CD4-positive, alpha-beta T cell (primary cell): Measurements from ENCODE around the gene ZNG1C. TPM values are rescaled to one million over a fixed set of nuclear protein-coding genes. Genes with fewer than 3 reads are reported as not detected.
"Not testable (repeated sequence)": the region's sequence is repeated elsewhere in the genome, so short reads cannot be mapped to it uniquely, and the experiment has no call there.

Source experiments
- ATAC-seq: fragments of 200-7000 bp; cut with Tn5 transposase; one replicate; pipeline ENCODE4 v1.10.0; 2022; ENCODE audit warnings: mild to moderate bottlenecking; ENCODE audit not compliant: poor library complexity
- CTCF ChIA-PET: fragments of 350-600 bp; sonication (Branson Sonifier 250); formaldehyde crosslinking; loops from one replicate; lab custom pipeline; 2021; ENCODE audit warnings: antibody characterized with exemption, inconsistent platforms; lab: Charles Lee
- POLR2A ChIA-PET: fragments of 350-600 bp; sonication (Branson Sonifier 250); formaldehyde crosslinking; loops from one replicate; lab custom pipeline; 2021; ENCODE audit warnings: antibody characterized with exemption, inconsistent platforms; lab: Charles Lee
- DNase-seq, 14 experiments: peaks; one replicate each; pipeline ENCODE4 v3.0.0-alpha.2; 2013 to 2020; ENCODE audit warnings: mixed read lengths in 2 of 14
- H3K27ac ChIP-seq, 2 donors: one replicate each; pipeline versions ENCODE4 v1.5.1 to v1.7.0; 2013; ENCODE audit warnings: low read length in 2 of 2, low read depth in 1 of 2, mild to moderate bottlenecking in 1 of 2
- H3K27me3 ChIP-seq, 2 experiments: 1 replicate in 1 of 2; 2 replicates in 1 of 2; pipeline versions ENCODE4 v1.6.1 to v1.7.0; 2013; ENCODE audit warnings: low read length in 2 of 2, control low read depth in 1 of 2, mild to moderate bottlenecking in 1 of 2, moderate library complexity in 1 of 2; ENCODE audit not compliant: insufficient read depth in 2 of 2, control insufficient read depth in 1 of 2
- H3K36me3 ChIP-seq: one replicate; pipeline ENCODE4 v1.6.1; 2013; ENCODE audit warnings: low read length, control low read depth; ENCODE audit not compliant: insufficient read depth
- H3K4me1 ChIP-seq: one replicate; pipeline ENCODE4 v1.6.1; 2013; ENCODE audit warnings: low read length, control low read depth; ENCODE audit not compliant: insufficient read depth
- H3K4me3 ChIP-seq: one replicate; pipeline ENCODE4 v1.5.1; 2013; ENCODE audit warnings: mild to moderate bottlenecking, low read length, moderate library complexity
- H3K9me3 ChIP-seq, 2 experiments: 1 replicate in 1 of 2; 2 replicates in 1 of 2; pipeline versions ENCODE4 v1.6.1 to v1.7.0; 2013; ENCODE audit warnings: low read length in 2 of 2, mild to moderate bottlenecking in 2 of 2, control low read depth in 1 of 2, moderate library complexity in 1 of 2; ENCODE audit not compliant: control insufficient read depth in 1 of 2, insufficient read depth in 1 of 2
- H3K27ac Mint-ChIP-seq: one replicate; pipeline ENCODE4 v1.8.0; 2020; ENCODE audit warnings: mixed read lengths
- H3K27me3 Mint-ChIP-seq: one replicate; pipeline ENCODE4 v1.8.0; 2021; ENCODE audit warnings: mixed read lengths
- H3K36me3 Mint-ChIP-seq: one replicate; pipeline ENCODE4 v1.8.0; 2021; ENCODE audit warnings: low read depth, mixed read lengths
- H3K4me1 Mint-ChIP-seq: one replicate; pipeline ENCODE4 v1.8.0; 2021; ENCODE audit warnings: low read depth, mixed read lengths
- H3K4me3 Mint-ChIP-seq: one replicate; pipeline ENCODE4 v1.8.0; 2020; ENCODE audit warnings: mild to moderate bottlenecking, mixed read lengths
- H3K9me3 Mint-ChIP-seq: one replicate; pipeline ENCODE4 v1.8.0; 2020; ENCODE audit warnings: mixed read lengths
- intact Hi-C, 2 experiments: fragments of 100-400 bp; cut with DNase I in 1 of 2; cut with micrococcal nuclease in 1 of 2; formaldehyde crosslinking; loops; one replicate each; pipeline versions ENCODE4 v1.15.1 to v1.9.0; 2023 to 2025; cut with DNase I, micrococcal nuclease
- total RNA-seq, 174 experiments: library from RNA in 2 of 174; stranded (reverse) in 2 of 174; gene quantifications; one replicate each; pipeline ENCODE4 v1.2.3 and lab custom pipeline; 2021 to 2026

ZNG1C gene
- total RNA-seq, 2 experiments from 2014 or later, result 27.6 to 29.7 TPM

DNA sequence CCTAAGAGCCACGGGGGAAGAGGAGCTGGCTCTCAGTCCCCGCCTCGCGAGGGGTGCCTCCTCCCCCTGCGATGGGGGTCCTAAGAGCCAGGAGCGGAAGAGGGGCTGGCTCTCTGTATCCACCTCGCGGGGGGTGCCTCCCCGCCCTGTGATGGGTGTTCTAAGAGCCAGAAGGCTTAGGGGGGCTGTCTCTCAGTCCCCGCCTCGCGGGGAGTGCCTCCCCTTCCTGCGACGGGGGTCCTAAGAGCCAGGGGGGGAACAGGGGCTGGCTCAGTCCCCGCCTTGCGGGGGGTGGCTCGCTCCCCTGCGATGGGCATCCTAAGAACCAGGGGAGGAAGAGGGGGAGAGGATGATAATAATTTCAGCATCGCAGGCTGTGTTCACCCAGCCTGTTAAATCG lies 82.7 kb downstream of the ZNG1C start:
- POLR2A ChIA-PET, H3K9me3 ChIP-seq, H3K4me3 Mint-ChIP-seq, H3K27ac Mint-ChIP-seq, intact Hi-C loops, ATAC-seq, H3K36me3 Mint-ChIP-seq, H3K4me1 Mint-ChIP-seq, H3K27me3 Mint-ChIP-seq, H3K27me3 ChIP-seq, H3K36me3 ChIP-seq, H3K4me3 ChIP-seq, H3K4me1 ChIP-seq, CTCF ChIA-PET, H3K9me3 Mint-ChIP-seq, H3K27ac ChIP-seq, DNase-seq: not testable (repeated sequence)

- H3K27me3 Mint-ChIP-seq, H3K27ac Mint-ChIP-seq, DNase-seq, H3K4me1 Mint-ChIP-seq, intact Hi-C loops, POLR2A ChIA-PET, ATAC-seq, CTCF ChIA-PET, H3K4me3 ChIP-seq, H3K4me3 Mint-ChIP-seq, H3K36me3 ChIP-seq, H3K27me3 ChIP-seq, H3K9me3 Mint-ChIP-seq, H3K9me3 ChIP-seq, H3K36me3 Mint-ChIP-seq, H3K4me1 ChIP-seq, H3K27ac ChIP-seq: not testable (repeated sequence)
These were observed 87.3 kb downstream of the ZNG1C start for GRCh38 chr9:68329106-68329505.

DNA sequence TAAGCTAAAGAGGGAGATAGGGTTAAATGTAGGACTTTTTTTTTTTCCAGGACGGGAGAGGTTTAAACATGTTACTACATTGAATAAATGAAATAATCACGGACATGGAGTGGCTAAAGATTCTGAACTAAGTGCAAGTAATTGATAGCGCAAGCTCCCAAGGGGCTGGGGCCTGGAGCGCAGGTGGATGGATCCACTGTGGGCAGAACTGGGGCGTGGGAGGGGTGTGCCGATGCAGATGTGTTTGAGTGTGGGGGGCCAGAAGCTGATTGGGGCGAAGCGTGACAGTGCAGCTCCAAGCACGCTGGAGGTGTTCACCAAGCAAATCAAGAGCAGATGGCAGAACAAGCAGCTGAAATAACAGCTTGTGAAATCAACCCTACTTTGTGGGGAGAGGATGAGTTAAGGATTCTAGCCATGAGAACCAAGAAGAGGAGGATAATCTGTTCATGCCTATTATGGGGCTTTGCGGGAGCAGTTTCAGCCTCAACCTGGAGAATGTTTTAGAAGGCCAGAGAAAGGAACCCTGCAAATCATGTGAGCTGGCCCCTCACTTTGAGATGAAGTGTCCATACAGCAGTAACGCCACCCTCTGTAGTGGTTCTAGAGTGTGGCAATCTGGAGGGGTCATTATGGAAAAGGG lies 88.9 kb downstream of the ZNG1C start:
- H3K27ac ChIP-seq, H3K27me3 Mint-ChIP-seq, CTCF ChIA-PET, ATAC-seq, H3K9me3 ChIP-seq, H3K9me3 Mint-ChIP-seq, H3K27ac Mint-ChIP-seq, intact Hi-C loops, POLR2A ChIA-PET, H3K36me3 ChIP-seq, H3K27me3 ChIP-seq, H3K36me3 Mint-ChIP-seq, H3K4me3 Mint-ChIP-seq, H3K4me1 Mint-ChIP-seq, H3K4me3 ChIP-seq, DNase-seq, H3K4me1 ChIP-seq: not testable (repeated sequence)

DNA sequence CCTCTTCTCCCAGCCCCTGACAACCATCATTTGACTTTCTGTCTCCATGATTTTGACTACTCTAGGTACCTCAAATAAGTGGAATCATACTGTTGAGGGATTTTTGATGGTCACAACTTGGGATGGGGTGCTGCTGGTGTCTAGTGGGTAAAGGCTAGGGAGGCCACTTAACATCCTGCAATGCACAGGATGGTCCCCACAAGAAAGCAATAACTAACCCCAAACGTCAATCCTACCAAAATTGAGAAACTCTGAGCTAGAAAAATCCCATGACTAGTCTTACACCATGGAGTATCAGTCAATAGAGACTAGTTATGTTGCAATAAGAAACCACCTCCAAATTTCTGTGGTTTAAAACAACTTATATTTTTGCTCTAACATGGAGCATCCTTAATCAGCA lies 90.3 kb downstream of the ZNG1C start:
- H3K4me1 Mint-ChIP-seq, ATAC-seq, H3K27ac Mint-ChIP-seq, H3K36me3 Mint-ChIP-seq, H3K4me3 ChIP-seq, H3K9me3 ChIP-seq, intact Hi-C loops, H3K36me3 ChIP-seq, H3K4me1 ChIP-seq, H3K4me3 Mint-ChIP-seq, H3K27ac ChIP-seq, CTCF ChIA-PET, DNase-seq, H3K9me3 Mint-ChIP-seq, H3K27me3 ChIP-seq, H3K27me3 Mint-ChIP-seq, POLR2A ChIA-PET: not testable (repeated sequence)

DNA sequence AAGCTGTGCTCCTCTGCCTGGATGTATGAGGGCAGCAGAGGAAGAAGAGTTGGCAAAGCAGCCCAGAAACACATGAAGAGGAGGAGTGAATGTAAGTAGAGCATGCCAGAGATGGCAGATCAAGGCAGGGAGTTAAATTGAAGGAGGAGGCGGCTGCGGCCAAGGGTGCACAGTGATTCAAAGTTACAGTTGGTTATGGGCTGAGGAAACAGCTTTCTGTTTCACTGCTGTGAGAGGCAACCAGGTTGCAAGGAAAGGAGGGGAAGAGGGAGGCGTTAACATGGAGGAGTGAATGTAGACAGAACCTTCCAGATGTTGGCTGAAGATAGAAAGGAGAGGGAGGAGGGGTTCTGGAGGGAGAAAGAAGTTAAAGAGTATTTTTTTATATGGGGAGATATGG lies 94.2 kb downstream of the ZNG1C start:
- POLR2A ChIA-PET, H3K27ac ChIP-seq, H3K4me3 Mint-ChIP-seq, H3K36me3 Mint-ChIP-seq, H3K9me3 Mint-ChIP-seq, ATAC-seq, H3K9me3 ChIP-seq, H3K4me3 ChIP-seq, H3K27me3 ChIP-seq, H3K4me1 ChIP-seq, CTCF ChIA-PET, H3K27me3 Mint-ChIP-seq, H3K27ac Mint-ChIP-seq, H3K4me1 Mint-ChIP-seq, H3K36me3 ChIP-seq, DNase-seq, intact Hi-C loops: not testable (repeated sequence)

GRCh38 chr9:68336639-68337339 lies 95.0 kb downstream of the ZNG1C start:
- H3K27ac Mint-ChIP-seq, intact Hi-C loops: not testable (repeated sequence)

DNA sequence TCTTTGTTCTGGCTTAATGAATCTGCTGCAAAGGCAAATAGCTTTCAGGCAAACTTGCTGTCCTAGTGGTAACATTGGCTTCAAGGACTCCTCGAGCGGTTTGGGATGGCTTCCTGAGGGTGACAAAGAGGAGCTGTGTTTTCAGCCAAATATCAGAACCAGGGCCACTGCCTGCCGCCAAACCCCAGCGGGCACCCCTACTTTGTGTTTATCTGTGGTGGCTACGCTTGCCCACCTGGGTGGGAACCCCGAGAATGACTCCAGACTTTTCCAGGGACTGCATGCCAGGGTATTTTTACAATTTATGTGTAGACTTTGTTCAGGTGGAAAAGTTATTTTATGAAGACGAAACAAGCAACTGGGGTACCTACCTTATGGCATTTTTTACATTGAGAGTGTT lies 96.2 kb downstream of the ZNG1C start:
- H3K36me3 ChIP-seq, H3K27me3 ChIP-seq, ATAC-seq, H3K4me3 ChIP-seq, H3K9me3 ChIP-seq, H3K36me3 Mint-ChIP-seq, H3K4me1 ChIP-seq, H3K9me3 Mint-ChIP-seq, DNase-seq, POLR2A ChIA-PET, H3K4me3 Mint-ChIP-seq, CTCF ChIA-PET, H3K4me1 Mint-ChIP-seq, H3K27ac Mint-ChIP-seq, H3K27me3 Mint-ChIP-seq, H3K27ac ChIP-seq, intact Hi-C loops: not testable (repeated sequence)

More at GRCh38 chr9:68336639-68337339, 95.0 kb downstream of the ZNG1C start:
- H3K9me3 Mint-ChIP-seq, H3K4me3 Mint-ChIP-seq, H3K9me3 ChIP-seq, H3K27me3 Mint-ChIP-seq, DNase-seq, POLR2A ChIA-PET, H3K36me3 Mint-ChIP-seq, H3K4me3 ChIP-seq, H3K27me3 ChIP-seq, CTCF ChIA-PET, H3K36me3 ChIP-seq, ATAC-seq, H3K27ac ChIP-seq, H3K4me1 Mint-ChIP-seq, H3K4me1 ChIP-seq: not testable (repeated sequence)
